ENCODE measurements around the gene DLG1. TPM values are rescaled to one million over a fixed set of nuclear protein-coding genes. Genes with fewer than 3 reads are reported as not detected.

The DLG1 gene
- total and polyA plus RNA-seq, 2 of the 4 experiments (the other 2 are of a cell fraction): 21.2 to 57.7 TPM

- dilution Hi-C loops (cut with HindIII; ENCODE audit: low sequenced_read_pairs, unreplicated experiment) (no loop called here), in situ Hi-C loops (cut with MboI; ENCODE audit: low sequenced_read_pairs) (no loop called here), intact Hi-C loops (cut with micrococcal nuclease) (no loop called here)
- Histone ChIP-seq H4K91ac (ENCODE audit: insufficient read depth, low read depth, low read length) (no peak overlapping the region), H3K27ac (ENCODE audit: insufficient read depth, low read length) (no peak overlapping the region), H2AFZ (replicated peaks; ENCODE audit: low read length, poor library complexity) (no peak overlapping the region), H3K14ac (replicated peaks; ENCODE audit: low read depth, low read length) (no peak overlapping the region), H2BK5ac (ENCODE audit: low read depth, low read length, poor library complexity, severe bottlenecking) (no peak overlapping the region), H3K23ac (ENCODE audit: low read depth, low read length) (no peak overlapping the region), H3K56ac (ENCODE audit: extremely low read depth, insufficient read depth, low read length) (no peak overlapping the region), H2BK20ac (ENCODE audit: low read depth, low read length) (no peak overlapping the region), H3K9me1 (ENCODE audit: insufficient read depth, low read length) (peaks cover 10% of the 10 kb centered on the region), H4K20me1 (ENCODE audit: insufficient read depth, low read length) (peaks cover 34% of the 10 kb centered on the region), H4K8ac (ENCODE audit: low read depth in 2 of 2, low read length in 2 of 2) (no peak overlapping the region), H3K9ac (ENCODE audit: low read depth, low read length) (no peak overlapping the region), H3K4me3 (ENCODE audit: insufficient read depth, low read depth, low read length) (no peak overlapping the region), H3K4me2 (ENCODE audit: low read depth, low read length) (no peak overlapping the region), H4K5ac (ENCODE audit: low read depth, low read length) (no peak overlapping the region), H3K36me3 (ENCODE audit: control insufficient read depth, insufficient read depth, low read length) (no peaks in the 10 kb centered on the region; the same call in 1 of the 2 replicates), H2BK120ac (ENCODE audit: low read depth, low read length) (no peak overlapping the region), H2AK5ac (ENCODE audit: low read depth, low read length) (no peak overlapping the region), H3K9me3 (ENCODE audit: control insufficient read depth, insufficient read depth, low read length) (no peaks in the 10 kb centered on the region), H2BK15ac (ENCODE audit: low read depth, low read length) (no peak overlapping the region), H2AK9ac (replicated peaks; ENCODE audit: low read depth, low read length, poor library complexity) (no peak overlapping the region), H3K27me3 (ENCODE audit: control insufficient read depth, insufficient read depth, low read length) (no peaks in the 10 kb centered on the region), H3K4me1 (ENCODE audit: control insufficient read depth, insufficient read depth, low read length) (peaks cover 4% of the 10 kb centered on the region), H3K79me1 (ENCODE audit: low read depth in 1 of 2, low read length in 2 of 2) (peaks cover 47 to 54% of the 10 kb centered on the region in 2 experiments), H3K18ac (ENCODE audit: low read depth, low read length) (no peak overlapping the region), H3K4ac (ENCODE audit: low read depth, low read length) (no peak overlapping the region)
- no TSS peak for BruUV-seq (replicated peaks)
- WGBS, 2 experiments (ENCODE audit: extremely low coverage in 2 of 2, insufficient read length in 1 of 2): no CpG with 5 or more reads among the region's 4 CpGs
- DNase-seq: no peak
- no peak for TF ChIP-seq SMC3 (IDR thresholded peaks at IDR 0.05; ENCODE audit: low read depth, low read length)
- no peak for TF ChIP-seq NFE2L2 (IDR thresholded peaks at IDR 0.05; ENCODE audit: low read depth, low read length)
- no peak for TF ChIP-seq RCOR1 (IDR thresholded peaks at IDR 0.05; ENCODE audit: insufficient replicate concordance, low read length)
- TF ChIP-seq USF2 (IDR thresholded peaks at IDR 0.05; ENCODE audit: low read depth, low read length): no peak
- TF ChIP-seq MXI1 (IDR thresholded peaks at IDR 0.05; ENCODE audit: borderline replicate concordance, low read depth, low read length): no peak
- no peak for TF ChIP-seq RFX5 (IDR thresholded peaks at IDR 0.05; ENCODE audit: low read depth, low read length)
- TF ChIP-seq BHLHE40 (IDR thresholded peaks at IDR 0.05; ENCODE audit: low read depth, low read length): no peak
- TF ChIP-seq ELK1 (IDR thresholded peaks at IDR 0.05; ENCODE audit: borderline replicate concordance, low read depth, low read length): no peak
- TF ChIP-seq CHD1 (IDR thresholded peaks at IDR 0.05; ENCODE audit: low read depth, low read length): no peak
- no peak for TF ChIP-seq FOS (IDR thresholded peaks at IDR 0.05; ENCODE audit: low read depth, low read length)
- ChIA-PET POLR2A (ENCODE audit: unreplicated experiment) (no interaction called here), CTCF (no interaction called here)
- ATAC-seq (ENCODE audit: low read depth): no peak
These were observed 32.1 kb downstream of the DLG1 start for GRCh38 chr3:197266331-197266730.

All from IMR-90 (cell line).